BJ (cell line): ENCODE data around the gene ZNF41. TPM values are rescaled to one million over a fixed set of nuclear protein-coding genes. Genes with fewer than 3 reads are reported as not detected.
"Not testable (repeated sequence)": the region's sequence is repeated elsewhere in the genome, so short reads cannot be mapped to it uniquely, and the experiment has no call there.

Experiments used
- CTCF ChIA-PET: fragments of 350-600 bp; formaldehyde crosslinking; extraction: SDS; loops from one replicate; lab custom pipeline; 2021; ENCODE audit warnings: antibody characterized with exemption, inconsistent platforms; lab: Yijun Ruan, JAX
- POLR2A ChIA-PET: fragments of 300-600 bp; sonication (Branson Sonifier 250); formaldehyde crosslinking; extraction: SDS; loops from one replicate; lab custom pipeline; 2021; ENCODE audit warnings: antibody characterized with exemption; lab: Charles Lee
- DNase-seq: peaks from one replicate; pipeline ENCODE4 v3.0.0-alpha.2; 2011; ENCODE audit warnings: low read depth
- H3K27me3 ChIP-seq: 2 replicates; pipeline ENCODE4 v1.6.0; 2011; ENCODE audit warnings: low read length; ENCODE audit not compliant: control insufficient read depth, insufficient read depth
- H3K36me3 ChIP-seq: 2 replicates; pipeline ENCODE4 v1.5.1; 2011; ENCODE audit warnings: low read length; ENCODE audit not compliant: control insufficient read depth, insufficient read depth
- H3K4me3 ChIP-seq: 2 replicates; pipeline ENCODE4 v1.5.1; 2011; ENCODE audit warnings: low read depth, mild to moderate bottlenecking, control low read depth, low read length
- CTCF ChIP-seq: IDR thresholded peaks from 2 replicates; pipeline ENCODE4 v1.5.1; 2011; ENCODE audit warnings: low read depth, mild to moderate bottlenecking, control low read depth, inconsistent platforms, low read length, moderate library complexity; ENCODE audit not compliant: insufficient read depth
- polyA plus RNA-seq: library from polyadenylated mRNA; depleted of rRNA; stranded (reverse); fragments of >200 nt; gene quantifications from 2 replicates; pipeline ENCODE4 v1.2.3, GENCODE V29; 2011

ZNF41 gene
- polyA plus RNA-seq, 1 experiment: 4.8 TPM

GRCh38 chrX:47500554-47500953 lies 17.5 kb upstream of the ZNF41 start:
- no peak for TF ChIP-seq CTCF
- POLR2A ChIA-PET: interaction anchor here (1.0 kb wide), 1 partner anchor 87 kb away, joined by 3 read pairs; no protein-coding TSS in a partner anchor
- DNase-seq: no peak
- CTCF ChIA-PET: interaction anchor here (1.0 to 4.2 kb wide), 5 partner anchors 13 to 143 kb away, joined by 3 to 32 read pairs (median 3); no protein-coding TSS in a partner anchor
- Histone ChIP-seq H3K27me3 (no peaks in the 10 kb centered on the region), H3K4me3 (no peak overlapping the region), H3K36me3 (no peaks in the 10 kb centered on the region)

GRCh38 chrX:47499293-47499692 lies 16.3 kb upstream of the ZNF41 start:
- no peak for TF ChIP-seq CTCF
- DNase-seq: no peak
- Histone ChIP-seq H3K27me3 (no peaks in the 10 kb centered on the region), H3K4me3 (no peak overlapping the region), H3K36me3 (no peaks in the 10 kb centered on the region)
- CTCF ChIA-PET: interaction anchor here (0.7 to 4.2 kb wide), 6 partner anchors 15 to 146 kb away, joined by 3 to 32 read pairs (median 3); no protein-coding TSS in a partner anchor
- POLR2A ChIA-PET: no interaction called here

DNA sequence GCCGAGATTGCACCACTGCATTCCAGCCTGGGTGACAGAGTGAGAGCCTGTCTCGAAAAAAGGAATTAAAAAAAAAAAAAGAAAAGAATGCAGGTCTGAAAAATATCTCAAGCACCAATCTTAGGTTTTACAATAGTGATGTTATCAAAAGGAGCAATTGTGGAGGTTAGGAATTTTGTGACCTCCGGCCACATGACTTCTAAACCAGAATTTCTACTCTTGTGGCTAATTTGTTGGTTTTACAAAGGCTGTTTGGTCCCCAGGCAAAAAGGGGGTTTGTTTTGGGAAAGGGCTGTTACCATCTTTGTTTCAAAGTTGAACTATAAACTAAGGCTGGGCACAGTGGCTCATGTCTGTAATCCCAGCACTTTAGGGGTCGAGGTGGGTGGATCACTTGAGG lies 15.4 kb upstream of the ZNF41 start:
- Histone ChIP-seq H3K27me3 (no peaks in the 10 kb centered on the region), H3K36me3 (no peaks in the 10 kb centered on the region), H3K4me3 (no peak overlapping the region)
- CTCF ChIA-PET: interaction anchor here (1.2 to 4.2 kb wide), 2 partner anchors 24 to 356 kb away, joined by 3 to 32 read pairs; no protein-coding TSS in a partner anchor
- no peak for DNase-seq
- no peak for TF ChIP-seq CTCF
- POLR2A ChIA-PET: no interaction called here

GRCh38 chrX:47497271-47497888 lies 14.4 kb upstream of the ZNF41 start:
- H3K4me3 ChIP-seq: no peak overlapping the region
- ChIA-PET POLR2A (no interaction called here), CTCF (interaction anchor here (0.7 to 1.8 kb wide), 10 partner anchors 8 to 357 kb away, joined by 3 to 28 read pairs (median 4); no protein-coding TSS in a partner anchor)
- no peak for DNase-seq
- H3K27me3 ChIP-seq: no peaks in the 10 kb centered on the region
- H3K36me3 ChIP-seq: no peaks in the 10 kb centered on the region
- peak; percentile 49 for TF ChIP-seq CTCF

DNA sequence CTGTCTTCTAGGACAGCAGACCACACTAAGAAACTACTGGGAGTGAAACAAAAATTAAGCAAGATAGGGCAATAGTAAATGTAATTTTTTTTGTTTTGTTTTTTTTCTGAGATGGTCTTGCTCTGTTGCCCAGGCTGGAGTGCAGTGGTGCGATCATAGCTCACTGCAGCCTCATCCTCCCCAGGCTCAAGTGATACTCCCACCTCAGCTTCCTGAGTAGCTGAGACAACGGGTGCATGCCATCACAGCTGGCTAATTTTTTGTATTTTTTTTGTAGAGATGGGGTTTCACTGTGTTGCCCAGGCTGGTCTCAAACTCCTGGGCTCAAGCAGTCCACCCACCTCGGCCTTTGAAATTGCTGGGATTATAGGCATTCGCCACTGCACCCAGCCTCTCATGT lies 9.1 kb upstream of the ZNF41 start:
- DNase-seq, CTCF ChIA-PET, POLR2A ChIA-PET, H3K36me3 ChIP-seq, H3K27me3 ChIP-seq, H3K4me3 ChIP-seq: not testable (repeated sequence)
